HepG2 (cell line): ENCODE data around the gene KCND3. TPM values are rescaled to one million over a fixed set of nuclear protein-coding genes. Genes with fewer than 3 reads are reported as not detected.

Source experiments
- ATAC-seq: fragments of 200-7000 bp; cut with Tn5 transposase; 3 replicates; pipeline ENCODE4 v1.9.1; 2020; ENCODE audit warnings: mild to moderate bottlenecking, moderate library complexity
- BruUV-seq: library from RNA; stranded (reverse); fragments of 400-500 nt; replicated peaks from 2 replicates; lab custom pipeline; 2021; lab: Mats Ljungman, UMichigan
- CTCF ChIA-PET: fragments of 300-600 bp; formaldehyde crosslinking; extraction: SDS; loops from one replicate; lab custom pipeline; 2021; ENCODE audit warnings: low total read pairs, inconsistent platforms, low intra/inter-chr PET ratio; lab: Yijun Ruan, JAX
- POLR2A ChIA-PET: fragments of 350-600 bp; sonication (Branson Sonifier 250); formaldehyde crosslinking; loops from one replicate; lab custom pipeline; 2020; ENCODE audit warnings: antibody characterized with exemption, inconsistent platforms; lab: Yijun Ruan, JAX
- DNase-seq: peaks from one replicate; pipeline ENCODE4 v3.0.0-alpha.2; 2015; ENCODE audit warnings: low spot score
- FAIRE-seq: peaks from 3 replicates; lab custom pipeline; 2011; peaks lifted over from hg19 to GRCh38; lab: Jason Lieb, UNC
- H2AFZ ChIP-seq: one replicate; pipeline ENCODE4 v1.6.1; 2011; ENCODE audit warnings: low read length, inconsistent platforms
- H3K27ac ChIP-seq: fragments of 300-600 bp; 3 replicates; pipeline ENCODE4 v1.8.0; 2011; ENCODE audit warnings: mixed run types, mild to moderate bottlenecking, mixed read lengths, low read length, inconsistent platforms; ENCODE audit not compliant: insufficient read depth; ENCODE audit errors: extremely low read length
- H3K27me3 ChIP-seq, 2 experiments: fragments of 200-600 bp in 1 of 2; 2 replicates in 1 of 2; 3 replicates in 1 of 2; pipeline versions ENCODE4 v1.6.0 to v1.8.0; 2011; ENCODE audit warnings: low read length in 2 of 2, mild to moderate bottlenecking in 2 of 2, moderate library complexity in 2 of 2, inconsistent platforms in 1 of 2; ENCODE audit not compliant: insufficient read depth in 2 of 2, control insufficient read depth in 1 of 2
- H3K36me3 ChIP-seq, 2 experiments: fragments of 200-600 bp in 1 of 2; replicated peaks in 1 of 2; 2 replicates in 1 of 2; 3 replicates in 1 of 2; pipeline versions ENCODE4 v1.5.1 to v1.8.0; 2011; ENCODE audit warnings: low read length in 2 of 2, inconsistent platforms in 1 of 2; ENCODE audit not compliant: insufficient read depth in 2 of 2, control insufficient read depth in 1 of 2
- H3K4me1 ChIP-seq: 2 replicates; pipeline ENCODE4 v1.5.1; 2012; ENCODE audit warnings: low read length, inconsistent platforms; ENCODE audit not compliant: insufficient read depth
- H3K4me2 ChIP-seq: 2 replicates; pipeline ENCODE4 v1.6.0; 2011; ENCODE audit warnings: low read depth, low read length, inconsistent platforms
- H3K4me3 ChIP-seq, 3 experiments: fragments of 200-600 bp in 1 of 3; sonication (generic), shearing (Covaris generic) in 1 of 3; replicated peaks in 1 of 3; 2 replicates each; pipeline ENCODE4 v1.5.1; 2011 to 2016; ENCODE audit warnings: low read length in 3 of 3, inconsistent platforms in 2 of 3, low read depth in 2 of 3, mild to moderate bottlenecking in 2 of 3, control low read depth in 1 of 3, mixed read lengths in 1 of 3; ENCODE audit not compliant: insufficient read depth in 1 of 3
- H3K79me2 ChIP-seq: one replicate; pipeline ENCODE4 v1.6.1; 2011; ENCODE audit warnings: low read length, inconsistent platforms; ENCODE audit not compliant: insufficient read depth
- H3K9ac ChIP-seq: 2 replicates; pipeline ENCODE4 v1.6.0; 2011; ENCODE audit warnings: mild to moderate bottlenecking, low read depth, low read length, inconsistent platforms; ENCODE audit not compliant: insufficient read depth
- H3K9me3 ChIP-seq: 2 replicates; pipeline ENCODE4 v1.5.1; 2012; ENCODE audit warnings: mild to moderate bottlenecking, low read length
- H4K20me1 ChIP-seq: 2 replicates; pipeline ENCODE4 v1.6.0; 2011; ENCODE audit warnings: inconsistent platforms, mild to moderate bottlenecking, low read length, moderate library complexity; ENCODE audit not compliant: insufficient read depth
- ETV6 ChIP-seq: sonication (generic); formaldehyde crosslinking; conservative IDR thresholded peaks from 2 replicates; pipeline ENCODE4 v1.4.0; 2020; ENCODE audit warnings: missing genetic modification reagents
- MEIS2 ChIP-seq: sonication (generic); formaldehyde crosslinking; IDR thresholded peaks from 2 replicates; pipeline ENCODE4 v1.9.0; 2021; ENCODE audit warnings: mild to moderate bottlenecking, missing genetic modification reagents
- PREB ChIP-seq: sonication (generic); formaldehyde crosslinking; IDR thresholded peaks from 2 replicates; pipeline ENCODE4 v1.4.0; 2020; ENCODE audit warnings: missing genetic modification reagents
- REL ChIP-seq: sonication (generic); formaldehyde crosslinking; conservative IDR thresholded peaks from 2 replicates; pipeline ENCODE4 v1.8.0; 2022; ENCODE audit warnings: mild to moderate bottlenecking, missing genetic modification reagents, moderate library complexity
- RFX3 ChIP-seq: IDR thresholded peaks from 2 replicates; pipeline ENCODE4 v1.6.1; 2016; ENCODE audit warnings: missing biosample characterization, missing genetic modification reagents
- ZBTB37 ChIP-seq: sonication (generic); formaldehyde crosslinking; IDR thresholded peaks from 2 replicates; pipeline ENCODE4 v1.4.0; 2020; ENCODE audit warnings: mild to moderate bottlenecking, missing genetic modification reagents
- ZNF136 ChIP-seq: sonication (generic); formaldehyde crosslinking; IDR thresholded peaks from 2 replicates; pipeline ENCODE4 v1.8.1; 2022; ENCODE audit warnings: low read depth, mild to moderate bottlenecking, moderate library complexity, missing genetic modification reagents
- ZNF446 ChIP-seq: sonication (generic); formaldehyde crosslinking; IDR thresholded peaks from 2 replicates; pipeline ENCODE4 v1.5.0; 2020; ENCODE audit warnings: mild to moderate bottlenecking, missing genetic modification reagents
- ZNF570 ChIP-seq: sonication (generic); formaldehyde crosslinking; IDR thresholded peaks from 2 replicates; pipeline ENCODE4 v1.4.0; 2020; ENCODE audit warnings: mild to moderate bottlenecking, missing genetic modification reagents, borderline replicate concordance
- WGBS: methylation state at CpG from one replicate; pipeline ENCODE4 v1.1.6; 2017; ENCODE audit warnings: low lambda C conversion rate; 5-methylcytosine and 5-hydroxymethylcytosine counted together
- in situ Hi-C: cut with HindIII; loops from 2 replicates; pipeline ENCODE4 v1.10.0; 2017; ENCODE audit warnings: low pct_unique_long_range_greater_than_20kb; ENCODE audit not compliant: extremely low pct_ligation_motif_present
- intact Hi-C: fragments of 100-400 bp; cut with micrococcal nuclease; formaldehyde crosslinking; loops from one replicate; pipeline ENCODE4 v1.10.0; 2022; ENCODE audit not compliant: unreplicated experiment
- polyA plus RNA-seq, 8 experiments: library from polyadenylated mRNA; depleted of rRNA in 3 of 8; stranded (reverse) in 7 of 8; unstranded in 1 of 8; fragments of >200 nt; fragmentation: Illumina TruSeq in 4 of 8; extraction: Trizol in 4 of 8; gene quantifications; 2 replicates each; pipeline versions ENCODE4 v1.2.1 to v1.2.3, GENCODE V29; 2011 to 2016; ENCODE audit warnings: low read depth in 4 of 8, missing spikeins in 1 of 8, mixed read lengths in 1 of 8; ENCODE audit not compliant: insufficient read depth in 1 of 8
- total RNA-seq, 5 experiments: library from RNA; depleted of rRNA; stranded (reverse); fragments of >200 nt; fragmentation: Illumina TruSeq; extraction: Trizol; gene quantifications; 2 replicates each; pipeline ENCODE4 v1.2.3, GENCODE V29; 2016; ENCODE audit warnings: low read depth in 1 of 5

Gene KCND3
- total and polyA plus RNA-seq, 2 of the 13 experiments (the other 11 are each of a cell fraction or from before 2014, with no cell fraction given): 0.04 TPM; not detected in 1

- peaks cover 5 to 33% of the 10 kb centered on the region in 2 experiments for H3K27me3 ChIP-seq
- in situ Hi-C loops (no loop called here), intact Hi-C loops (no loop called here)
- ATAC-seq (no peak; the same call in 2 of the 3 replicates), FAIRE-seq (no peak), DNase-seq (no peak)
- TF ChIP-seq ETV6 (CRISPR knock-in tag) (no peak), RFX3 (no peak), ZBTB37 (CRISPR knock-in tag) (no peak), MEIS2 (CRISPR knock-in tag) (no peak), ZNF136 (CRISPR knock-in tag) (no peak), ZNF446 (CRISPR knock-in tag) (no peak), ZNF570 (CRISPR knock-in tag) (no peak), PREB (no peak), REL (CRISPR knock-in tag) (no peak)
- H3K27ac ChIP-seq: no peak overlapping the region
- H4K20me1 ChIP-seq: no peaks in the 10 kb centered on the region
- no peak overlapping the region for H3K9ac ChIP-seq
- H3K4me3 ChIP-seq: no peak overlapping the region
- H3K9me3 ChIP-seq: no peaks in the 10 kb centered on the region
- no TSS peak for BruUV-seq
- 13% methylated on average over 2 of the region's 4 CpGs for WGBS
- no peak overlapping the region for H3K4me2 ChIP-seq
- H2AFZ ChIP-seq: no peak overlapping the region
- CTCF ChIA-PET: no interaction called here
- POLR2A ChIA-PET: no interaction called here
- no peaks in the 10 kb centered on the region for H3K79me2 ChIP-seq
- no peaks in the 10 kb centered on the region for H3K4me1 ChIP-seq
- no peaks in the 10 kb centered on the region for H3K36me3 ChIP-seq
Measured at GRCh38 chr1:111855260-111855659, 134.2 kb downstream of the KCND3 start.
